GM18520 (cell line): Measurements from ENCODE around the gene NDFIP1.
A peak's percentile ranks its signal among the peaks of the same experiment; 100 is the strongest.

Experiments used
- ATAC-seq: cut with Tn5 transposase; IDR thresholded peaks from one replicate; pipeline ENCODE4 v1.9.1; 2021; ENCODE audit not compliant: unreplicated experiment

The NDFIP1 gene

DNA sequence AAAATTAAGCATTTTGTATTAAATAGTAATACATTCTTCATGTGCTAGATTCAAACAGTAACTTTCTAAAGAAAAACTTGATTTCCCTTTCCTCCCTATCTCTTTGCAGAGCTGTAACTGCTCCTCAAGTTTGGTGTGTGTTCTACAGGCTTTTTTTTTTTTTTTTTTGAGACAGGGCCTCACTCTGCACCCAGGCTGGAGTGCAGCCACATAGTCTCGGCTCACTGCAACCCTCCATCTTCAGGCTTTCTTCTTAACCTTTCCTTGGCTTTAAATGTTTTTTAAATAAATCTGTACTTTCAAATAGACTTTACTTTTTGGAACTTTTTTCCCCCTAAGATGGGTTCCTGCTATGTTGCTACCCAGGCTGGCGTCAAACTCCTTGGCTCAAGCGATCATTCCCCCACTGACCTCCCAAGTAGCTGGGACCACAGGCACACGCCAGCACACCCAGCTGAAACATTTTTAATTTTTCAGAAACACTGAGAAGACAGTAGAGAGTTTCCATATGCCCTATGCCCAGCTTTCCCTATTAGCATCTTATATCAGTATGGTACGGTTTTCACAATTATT, 9.1 kb downstream of the NDFIP1 start:
- no peak for ATAC-seq

DNA sequence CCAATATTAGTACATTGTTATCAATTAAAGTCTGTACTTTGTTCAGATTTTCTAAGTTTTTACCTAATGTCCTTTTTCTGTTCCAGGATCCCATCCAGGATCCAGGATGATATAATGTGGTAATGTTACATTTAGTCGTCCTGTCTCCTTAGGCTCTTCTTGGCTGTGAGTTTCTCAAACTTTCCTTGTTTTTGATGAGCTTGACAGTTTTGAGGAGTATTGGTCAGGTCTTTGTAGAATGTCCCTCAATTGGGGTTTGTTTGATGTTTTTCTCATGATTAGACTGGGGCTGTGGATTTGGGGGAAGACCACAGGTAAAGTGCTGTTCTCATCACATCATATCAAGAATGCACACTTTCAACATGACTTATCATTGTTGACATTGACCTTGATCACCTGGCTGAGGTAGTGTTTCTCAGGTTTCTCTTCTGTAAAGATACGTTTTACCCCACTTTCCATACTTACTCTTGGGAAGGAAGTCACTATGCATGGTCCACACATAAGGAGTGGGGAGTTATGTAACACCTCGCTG, 9.6 kb downstream of the NDFIP1 start:
- ATAC-seq: no peak

GRCh38 chr5:142119051-142119625, 10.6 kb downstream of the NDFIP1 start:
- no peak for ATAC-seq

DNA sequence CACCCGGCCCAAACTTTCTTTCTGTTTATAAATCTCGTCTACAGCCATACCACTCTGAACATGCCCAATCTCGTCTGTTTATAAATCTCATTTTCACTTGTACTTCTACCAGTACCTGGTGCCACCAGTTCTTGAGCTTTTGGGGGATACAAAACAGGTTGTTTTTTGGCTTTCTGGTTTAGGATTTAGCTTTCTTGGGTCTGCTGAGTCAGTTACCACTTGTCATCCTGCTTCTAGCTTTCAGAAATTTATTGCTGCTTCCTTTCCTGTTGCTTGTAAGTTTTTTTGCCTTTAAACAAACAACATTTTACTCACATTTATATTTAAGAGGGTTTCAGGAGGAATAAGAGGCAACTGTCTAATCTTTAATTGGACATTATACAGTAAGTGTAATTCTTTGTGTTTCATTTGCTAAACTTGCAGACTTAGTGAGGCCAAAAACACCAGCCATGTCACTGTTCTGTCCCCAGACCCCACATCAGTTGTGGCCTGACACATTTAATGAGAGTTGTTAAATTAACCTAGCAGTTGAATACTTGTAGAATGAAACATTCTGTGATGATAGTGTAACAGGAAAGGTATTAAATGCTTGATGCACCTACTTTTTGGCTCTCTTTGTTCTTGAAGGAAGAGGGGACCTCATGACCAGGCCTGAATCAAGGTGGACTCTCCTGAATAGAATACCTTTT, 11.8 kb downstream of the NDFIP1 start:
- no peak for ATAC-seq

DNA sequence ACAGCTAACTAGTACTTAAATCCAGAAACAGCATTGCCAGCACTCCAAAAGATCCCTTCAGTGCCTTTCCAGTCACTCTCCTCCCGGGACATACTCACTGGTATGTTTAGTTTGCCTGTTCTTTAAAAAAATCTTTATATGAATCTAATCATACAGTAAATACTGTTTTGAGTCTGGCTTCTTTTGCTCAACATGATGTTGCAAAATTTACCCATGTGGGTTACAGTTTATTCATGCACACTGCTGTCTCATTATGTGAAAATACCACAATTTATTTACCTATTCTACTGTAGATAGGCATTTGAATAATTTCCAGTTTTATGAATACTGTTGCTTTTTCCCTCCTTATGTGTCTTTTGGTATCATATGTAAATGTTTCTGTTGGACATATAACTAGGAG, 13.5 kb downstream of the NDFIP1 start:
- ATAC-seq: no peak

DNA sequence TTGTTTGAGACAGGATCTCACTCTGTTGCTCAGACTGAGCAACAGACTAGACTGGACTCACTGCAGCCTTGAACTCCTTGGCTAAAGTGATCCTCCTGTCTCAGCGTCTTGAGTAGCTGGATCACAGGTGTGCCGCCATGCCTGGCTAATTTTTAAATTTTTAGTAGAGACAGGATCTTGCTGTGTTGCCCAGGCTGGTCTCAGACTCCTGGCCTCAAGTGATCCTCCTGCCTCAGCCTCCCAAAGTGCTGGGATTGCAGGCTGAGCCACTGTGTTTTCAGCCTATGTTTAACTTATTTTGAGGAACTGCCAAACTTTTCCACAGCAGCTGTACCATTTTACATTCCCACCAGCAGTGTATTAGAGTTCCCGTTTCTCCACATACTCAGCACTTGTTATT, 16.8 kb downstream of the NDFIP1 start:
- no peak for ATAC-seq

DNA sequence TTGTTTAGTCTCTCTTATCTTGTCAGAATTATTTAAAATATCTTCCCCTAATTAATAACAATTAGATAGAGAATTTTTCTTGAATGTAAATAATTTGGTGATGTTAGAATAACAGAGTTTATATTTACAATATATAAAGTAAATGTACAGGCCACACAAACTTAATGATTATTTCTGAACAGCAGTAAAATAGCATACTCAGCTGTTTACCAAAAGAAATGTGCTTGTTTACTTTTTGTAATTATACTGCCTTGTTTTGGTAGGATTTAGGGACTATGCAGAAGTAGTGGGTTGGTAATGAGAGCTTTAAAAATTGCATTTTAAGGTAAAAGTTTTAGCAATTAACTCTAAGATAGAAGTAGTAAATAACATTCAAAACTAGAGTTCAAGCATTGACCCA, 17.4 kb downstream of the NDFIP1 start:
- ATAC-seq: no peak

- ATAC-seq: no peak
These were observed 20.2 kb downstream of the NDFIP1 start for GRCh38 chr5:142128675-142129208.

GRCh38 chr5:142129446-142130066, 21.0 kb downstream of the NDFIP1 start:
- no peak for ATAC-seq

DNA sequence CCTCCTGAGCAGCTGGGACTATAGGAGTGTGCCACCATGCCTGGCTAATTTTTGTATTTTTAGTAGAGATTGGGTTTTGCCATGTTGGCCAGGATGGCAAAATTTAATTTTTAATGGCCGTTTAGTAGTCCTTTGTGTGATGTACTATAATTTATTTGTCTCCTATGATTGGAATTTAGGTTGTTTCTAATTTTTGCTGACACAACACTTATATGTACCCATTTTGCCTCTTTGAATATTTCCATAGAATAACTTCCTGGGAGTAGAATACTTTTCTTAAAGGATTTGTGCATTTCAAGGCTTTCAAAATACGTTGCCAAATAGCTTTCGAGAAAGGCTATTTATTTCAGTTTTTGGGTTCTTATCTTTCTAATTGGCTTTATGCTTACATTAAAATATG, 22.8 kb downstream of the NDFIP1 start:
- no peak for ATAC-seq

GRCh38 chr5:142132916-142133315, 24.3 kb downstream of the NDFIP1 start:
- no peak for ATAC-seq

DNA sequence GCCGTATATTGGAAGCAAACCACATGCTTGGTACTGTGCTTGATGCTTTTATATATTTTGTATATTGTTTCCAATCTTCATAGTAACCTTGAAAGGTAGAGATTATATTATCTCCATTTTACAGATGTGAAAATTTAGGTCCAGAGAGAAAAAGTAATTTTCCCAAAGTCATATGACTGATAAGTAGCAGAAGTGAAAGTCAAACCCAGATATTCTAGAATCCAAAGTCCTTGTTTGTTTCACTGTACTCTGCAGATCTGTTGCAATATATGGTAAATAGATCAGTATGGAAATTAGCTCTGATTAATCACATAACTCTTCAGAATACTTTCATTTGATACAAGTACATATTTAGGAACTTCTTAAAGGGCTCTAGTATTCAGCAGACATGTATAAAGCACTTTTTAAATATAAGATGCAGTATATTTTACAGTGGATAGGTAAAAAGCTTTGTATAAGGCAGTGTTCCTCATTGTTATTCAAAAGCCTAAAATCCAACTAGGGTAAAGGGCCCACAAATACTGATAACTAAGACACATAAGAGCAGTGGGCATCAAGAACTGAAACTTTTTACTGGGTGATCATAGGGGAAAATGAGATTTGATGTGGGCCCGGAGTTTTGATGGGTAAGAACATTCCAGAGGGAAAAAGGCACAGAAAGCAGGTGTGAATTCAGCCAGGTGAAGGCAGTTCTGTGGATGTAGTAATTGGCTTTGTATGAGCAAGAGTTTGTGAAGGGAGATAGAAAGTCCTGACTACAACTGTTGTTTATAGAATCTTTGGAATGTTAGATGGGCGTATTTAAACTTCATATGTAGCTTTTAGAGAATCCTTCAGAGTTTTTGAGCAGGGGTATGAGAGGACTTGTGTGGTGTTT, 25.0 kb downstream of the NDFIP1 start:
- ATAC-seq: no peak

- ATAC-seq: no peak
These were observed 25.9 kb downstream of the NDFIP1 start for GRCh38 chr5:142134331-142135010.

GRCh38 chr5:142141463-142141862, 32.9 kb downstream of the NDFIP1 start:
- ATAC-seq: no peak

DNA sequence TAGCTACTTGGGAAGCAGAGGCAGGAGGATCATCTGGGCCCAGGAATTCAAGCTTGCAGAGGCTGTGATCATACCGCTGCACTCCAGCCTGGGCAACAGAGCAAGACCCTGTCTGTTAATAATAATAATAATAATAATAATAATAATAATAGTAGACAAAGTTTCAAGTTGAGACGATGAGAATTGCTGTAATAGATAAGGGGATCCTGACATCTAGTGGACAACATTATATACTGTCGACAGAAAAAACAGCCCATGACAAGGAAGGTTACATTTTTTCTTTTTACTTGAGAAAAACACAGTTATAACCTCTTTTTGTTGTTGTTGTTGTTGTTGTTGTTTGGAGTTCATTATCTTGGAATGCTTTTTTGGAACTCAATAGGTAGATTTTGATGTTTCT, 35.3 kb downstream of the NDFIP1 start:
- ATAC-seq: no peak

GRCh38 chr5:142145106-142145900, 36.7 kb downstream of the NDFIP1 start:
- peak; percentile 43 for ATAC-seq

DNA sequence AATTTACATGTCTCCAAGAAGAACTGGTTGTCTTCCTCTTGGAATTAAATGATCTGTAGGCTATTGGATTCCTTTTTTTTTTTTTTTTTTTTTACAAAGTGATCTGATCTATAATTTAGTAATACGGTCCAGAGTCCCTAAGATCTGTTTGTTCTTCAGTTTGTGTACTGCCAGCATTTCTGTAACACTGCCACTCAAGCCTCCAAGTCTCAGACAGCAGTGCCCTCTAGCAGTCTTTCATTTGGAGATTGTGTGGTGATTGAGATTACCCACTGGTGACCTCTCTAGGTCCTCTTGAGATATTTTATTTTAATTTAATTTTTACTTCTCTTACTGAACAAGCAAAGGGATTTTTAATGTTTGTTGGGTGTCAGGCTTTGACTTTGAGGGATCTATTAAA, 40.8 kb downstream of the NDFIP1 start:
- no peak for ATAC-seq

DNA sequence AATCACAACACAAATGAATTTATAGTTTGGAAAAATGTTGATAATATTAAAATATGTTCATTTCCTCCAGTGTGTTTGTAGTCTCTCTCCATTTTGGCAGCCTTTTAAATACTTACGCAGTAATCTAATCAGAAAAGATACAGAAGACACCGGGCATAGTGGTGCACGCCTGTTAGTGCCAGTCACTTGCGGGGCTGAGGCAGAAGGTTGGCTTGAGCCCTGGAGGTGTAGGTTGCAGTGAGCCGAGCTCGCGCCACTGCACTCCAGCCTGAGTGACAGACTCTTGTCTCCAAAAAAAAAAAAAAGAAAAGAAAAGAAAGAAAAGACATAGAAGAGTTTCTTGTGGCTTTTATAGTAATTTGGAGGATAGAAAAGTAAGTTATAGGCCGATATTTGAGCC, 41.9 kb downstream of the NDFIP1 start:
- no peak for ATAC-seq
